Stomach (tissue), 4 donors: ENCODE data around the gene RPGR.

ENCODE experiments used
- CTCF ChIP-seq, 7 experiments: fragments of 450-650 bp in 4 of 7; fragments of 200-600 bp in 3 of 7; sonication (generic) in 3 of 7; IDR thresholded peaks; one replicate each; pipeline ENCODE4 v1.5.1; 2016 to 2019; ENCODE audit warnings: antibody characterized with exemption in 7 of 7, control low read depth in 2 of 7, mild to moderate bottlenecking in 1 of 7
- POLR2A ChIP-seq, 4 donors: fragments of 450-650 bp; IDR thresholded peaks; one replicate each; pipeline ENCODE4 v1.6.1; 2016; ENCODE audit warnings: antibody characterized with exemption in 4 of 4, control low read depth in 2 of 4, mild to moderate bottlenecking in 1 of 4, moderate library complexity in 1 of 4
- POLR2AphosphoS5 ChIP-seq, 3 donors: sonication (generic); formaldehyde crosslinking; IDR thresholded peaks; one replicate each; pipeline ENCODE4 v1.6.1; 2016; ENCODE audit warnings: antibody characterized with exemption in 3 of 3

- TF ChIP-seq POLR2A (IDR thresholded peaks at IDR 0.05) (no peak), CTCF (IDR thresholded peaks at IDR 0.05) (no peak), POLR2AphosphoS5 (IDR thresholded peaks at IDR 0.05) (peak in 1 of 3 donors; percentile 7)
Observed at GRCh38 chrX:38342853-38343778, 15.8 kb upstream of the RPGR start.
